GM18951 (cell line): ENCODE measurements around the gene MCF2L.
"Not testable (repeated sequence)": the region's sequence is repeated elsewhere in the genome, so short reads cannot be mapped to it uniquely, and the experiment has no call there.

Experiments
- POLR2A ChIP-seq: IDR thresholded peaks from 4 replicates; pipeline ENCODE4 v1.6.1; 2011; ENCODE audit warnings: mild to moderate bottlenecking; ENCODE audit not compliant: insufficient read length, insufficient read depth; ENCODE audit errors: extremely low read depth
- in situ Hi-C: fragments of 300-500 bp; cut with MboI; formaldehyde crosslinking; loops from one replicate; pipeline ENCODE4 v1.12.0; 2022; ENCODE audit warnings: low sequenced_read_pairs, mixed read lengths, inconsistent platforms; ENCODE audit not compliant: unreplicated experiment

Gene MCF2L

GRCh38 chr13:113020323-113021080 lies 51.5 kb downstream of the MCF2L start:
- no peak for TF ChIP-seq POLR2A
- in situ Hi-C loops: no loop called here

GRCh38 chr13:113021391-113021790 lies 52.4 kb downstream of the MCF2L start:
- in situ Hi-C loops: no loop called here
- TF ChIP-seq POLR2A: no peak

GRCh38 chr13:113021811-113022210 lies 52.8 kb downstream of the MCF2L start:
- TF ChIP-seq POLR2A: no peak
- in situ Hi-C loops: no loop called here

GRCh38 chr13:113022391-113022744 lies 53.4 kb downstream of the MCF2L start:
- in situ Hi-C loops: no loop called here

GRCh38 chr13:113022745-113023574 lies 53.9 kb downstream of the MCF2L start:
- in situ Hi-C loops: no loop called here
- no peak for TF ChIP-seq POLR2A

More at GRCh38 chr13:113022391-113022744, 53.4 kb downstream of the MCF2L start:
- no peak for TF ChIP-seq POLR2A

- TF ChIP-seq POLR2A: no peak
- in situ Hi-C loops: no loop called here
Observed at GRCh38 chr13:113023694-113024430, 54.8 kb downstream of the MCF2L start.

- no peak for TF ChIP-seq POLR2A
- in situ Hi-C loops: no loop called here
Observed at GRCh38 chr13:113024466-113024865, 55.5 kb downstream of the MCF2L start.

GRCh38 chr13:113026391-113026910 lies 57.4 kb downstream of the MCF2L start:
- in situ Hi-C loops: no loop called here
- no peak for TF ChIP-seq POLR2A

- in situ Hi-C loops: no loop called here
- no peak for TF ChIP-seq POLR2A
Observed at GRCh38 chr13:113027095-113027494, 58.1 kb downstream of the MCF2L start.

- in situ Hi-C loops: no loop called here
- TF ChIP-seq POLR2A: no peak
Observed at GRCh38 chr13:113027566-113027965, 58.6 kb downstream of the MCF2L start.

GRCh38 chr13:113028336-113029060 lies 59.5 kb downstream of the MCF2L start:
- no peak for TF ChIP-seq POLR2A
- in situ Hi-C loops: no loop called here

GRCh38 chr13:113029061-113029445 lies 60.0 kb downstream of the MCF2L start:
- in situ Hi-C loops: no loop called here
- no peak for TF ChIP-seq POLR2A

- no peak for TF ChIP-seq POLR2A
Observed at GRCh38 chr13:113029487-113030258, 60.7 kb downstream of the MCF2L start.

GRCh38 chr13:113030259-113030640 lies 61.2 kb downstream of the MCF2L start:
- in situ Hi-C loops: not testable (repeated sequence)

More at GRCh38 chr13:113029487-113030258, 60.7 kb downstream of the MCF2L start:
- in situ Hi-C loops: no loop called here
